ENCODE data around the gene ADGRG3. TPM values are rescaled to one million over a fixed set of nuclear protein-coding genes. Genes with fewer than 3 reads are reported as not detected.
"Not testable (repeated sequence)": the region's sequence is repeated elsewhere in the genome, so short reads cannot be mapped to it uniquely, and the experiment has no call there.

ADGRG3 gene
- total and polyA plus RNA-seq, 4 donors: 0.06 to 3.6 (median 0.26) TPM

DNA sequence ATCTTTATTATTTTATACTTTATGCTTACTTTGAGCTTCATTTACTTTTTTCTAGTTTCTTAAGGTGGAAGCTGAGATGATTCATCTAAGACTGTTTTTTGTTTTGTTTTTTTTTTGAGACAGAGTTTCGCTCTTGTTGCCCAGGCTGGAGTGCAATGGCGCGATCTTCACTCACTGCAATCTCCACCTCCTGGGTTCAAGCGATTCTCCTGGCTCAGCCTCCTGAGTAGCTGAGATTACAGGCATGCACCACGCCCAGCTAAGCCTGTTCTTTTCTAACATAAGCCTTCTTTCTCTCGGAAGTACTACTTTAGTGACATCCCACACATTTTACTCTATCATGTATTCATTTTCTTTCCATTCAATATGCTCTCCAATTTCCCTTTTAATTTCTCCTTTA is 44.5 kb downstream of the ADGRG3 start:
- 91% methylated on average over 5 of the region's 6 CpGs for WGBS (ENCODE audit: insufficient coverage)
- H3K36me3 ChIP-seq (ENCODE audit: control insufficient read depth, insufficient read depth, low read length); H3K4me3 ChIP-seq (ENCODE audit: low read depth, low read length); H3K4me1 ChIP-seq (ENCODE audit: control insufficient read depth, insufficient read depth, low read length); H3K27me3 ChIP-seq (ENCODE audit: control insufficient read depth, insufficient read depth, low read length); H3K9me3 ChIP-seq (ENCODE audit: control insufficient read depth, insufficient read depth, low read length); DNase-seq (ENCODE audit: low read depth in 4 of 6, low spot score in 6 of 6); H3K27ac ChIP-seq (ENCODE audit: low read depth, low read length): not testable (repeated sequence)

DNA sequence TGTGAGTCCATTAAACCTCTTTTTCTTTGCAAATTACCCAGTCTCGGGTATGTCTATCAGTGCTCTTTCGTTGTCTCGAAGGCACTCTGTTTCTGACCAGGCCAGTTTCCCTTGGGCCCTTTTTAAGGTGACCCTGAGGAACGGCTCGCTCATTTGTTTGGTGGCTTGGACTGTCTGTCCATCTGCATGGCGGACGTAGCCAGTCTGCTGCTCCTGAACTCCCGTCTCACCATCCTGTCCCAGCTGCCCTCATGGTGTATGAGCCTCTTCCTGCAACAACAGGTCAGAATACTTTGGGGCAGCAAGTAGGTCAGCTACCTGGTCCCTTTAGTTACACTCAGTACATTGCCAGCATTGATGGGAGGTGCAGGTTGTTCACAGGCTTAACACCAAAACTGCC is 45.5 kb downstream of the ADGRG3 start:
- no peak overlapping the region for H3K4me3 ChIP-seq (ENCODE audit: low read depth, low read length)
- 96% methylated on average over 8 of the region's 8 CpGs for WGBS (ENCODE audit: insufficient coverage)
- no peaks in the 10 kb centered on the region for H3K4me1 ChIP-seq (ENCODE audit: control insufficient read depth, insufficient read depth, low read length)
- DNase-seq (ENCODE audit: low read depth in 4 of 6, low spot score in 6 of 6): no peak
- H3K9me3 ChIP-seq (ENCODE audit: control insufficient read depth, insufficient read depth, low read length): no peaks in the 10 kb centered on the region
- H3K27me3 ChIP-seq (ENCODE audit: control insufficient read depth, insufficient read depth, low read length): no peaks in the 10 kb centered on the region
- no peaks in the 10 kb centered on the region for H3K36me3 ChIP-seq (ENCODE audit: control insufficient read depth, insufficient read depth, low read length)
- H3K27ac ChIP-seq (ENCODE audit: low read depth, low read length): no peak overlapping the region

DNA sequence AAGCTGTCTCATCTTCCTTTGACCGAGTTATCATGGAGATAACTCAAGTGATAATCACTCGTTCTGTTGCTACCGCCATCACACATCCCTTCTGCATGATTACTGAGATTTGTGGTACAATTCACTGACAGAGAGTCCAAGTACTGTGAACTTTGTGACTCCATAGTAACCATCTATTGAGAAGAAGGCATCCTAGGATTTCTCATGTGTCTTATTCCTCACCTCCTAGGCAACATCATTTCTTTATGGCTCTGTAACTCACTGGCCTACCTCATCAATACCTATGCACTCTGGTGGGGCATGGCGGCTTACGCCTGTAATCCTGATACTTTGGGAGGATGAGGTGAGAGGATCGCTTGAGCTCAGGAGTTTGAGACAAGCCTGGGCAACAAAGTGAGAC is 45.9 kb downstream of the ADGRG3 start:
- no peaks in the 10 kb centered on the region for H3K27me3 ChIP-seq (ENCODE audit: control insufficient read depth, insufficient read depth, low read length)
- H3K36me3 ChIP-seq (ENCODE audit: control insufficient read depth, insufficient read depth, low read length): no peaks in the 10 kb centered on the region
- H3K4me3 ChIP-seq (ENCODE audit: low read depth, low read length): no peak overlapping the region
- no peak overlapping the region for H3K27ac ChIP-seq (ENCODE audit: low read depth, low read length)
- WGBS (ENCODE audit: insufficient coverage): 89% methylated on average over 3 of the region's 6 CpGs
- H3K4me1 ChIP-seq (ENCODE audit: control insufficient read depth, insufficient read depth, low read length): no peaks in the 10 kb centered on the region
- no peak for DNase-seq (ENCODE audit: low read depth in 4 of 6, low spot score in 6 of 6)
- no peaks in the 10 kb centered on the region for H3K9me3 ChIP-seq (ENCODE audit: control insufficient read depth, insufficient read depth, low read length)

DNA sequence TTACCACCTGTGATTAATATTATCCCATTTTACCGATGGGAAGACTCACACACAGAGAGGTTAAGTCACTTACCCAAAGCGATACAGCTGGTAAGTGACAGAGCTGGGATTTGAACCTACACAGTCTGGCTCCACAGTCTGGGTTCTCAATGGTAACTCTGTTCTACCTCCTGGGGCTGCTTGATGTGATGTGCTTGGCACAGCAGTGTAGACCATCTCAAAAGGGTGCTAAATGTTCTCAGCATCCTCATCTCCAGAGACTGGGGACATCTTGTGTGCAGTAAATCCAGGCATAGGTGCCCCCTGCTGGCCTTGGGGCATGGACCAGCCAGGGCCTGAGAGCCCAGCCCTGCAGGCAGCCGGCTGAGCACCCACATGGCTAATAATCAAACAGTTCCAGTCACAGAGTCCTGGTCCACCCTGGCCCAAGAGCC is 52.1 kb downstream of the ADGRG3 start:
- Histone ChIP-seq H3K27me3 (ENCODE audit: control insufficient read depth, insufficient read depth, low read length) (no peaks in the 10 kb centered on the region), H3K27ac (ENCODE audit: low read depth, low read length) (no peak overlapping the region), H3K4me3 (ENCODE audit: low read depth, low read length) (no peak overlapping the region), H3K9me3 (ENCODE audit: control insufficient read depth, insufficient read depth, low read length) (no peaks in the 10 kb centered on the region), H3K36me3 (ENCODE audit: control insufficient read depth, insufficient read depth, low read length) (peaks cover 3% of the 10 kb centered on the region), H3K4me1 (ENCODE audit: control insufficient read depth, insufficient read depth, low read length) (no peaks in the 10 kb centered on the region)
- WGBS (ENCODE audit: insufficient coverage): 72% methylated on average over 3 of the region's 3 CpGs
- peak in 2 of 6 donors; percentile 49 to 50 for DNase-seq (ENCODE audit: low read depth in 4 of 6, low spot score in 6 of 6)

DNA sequence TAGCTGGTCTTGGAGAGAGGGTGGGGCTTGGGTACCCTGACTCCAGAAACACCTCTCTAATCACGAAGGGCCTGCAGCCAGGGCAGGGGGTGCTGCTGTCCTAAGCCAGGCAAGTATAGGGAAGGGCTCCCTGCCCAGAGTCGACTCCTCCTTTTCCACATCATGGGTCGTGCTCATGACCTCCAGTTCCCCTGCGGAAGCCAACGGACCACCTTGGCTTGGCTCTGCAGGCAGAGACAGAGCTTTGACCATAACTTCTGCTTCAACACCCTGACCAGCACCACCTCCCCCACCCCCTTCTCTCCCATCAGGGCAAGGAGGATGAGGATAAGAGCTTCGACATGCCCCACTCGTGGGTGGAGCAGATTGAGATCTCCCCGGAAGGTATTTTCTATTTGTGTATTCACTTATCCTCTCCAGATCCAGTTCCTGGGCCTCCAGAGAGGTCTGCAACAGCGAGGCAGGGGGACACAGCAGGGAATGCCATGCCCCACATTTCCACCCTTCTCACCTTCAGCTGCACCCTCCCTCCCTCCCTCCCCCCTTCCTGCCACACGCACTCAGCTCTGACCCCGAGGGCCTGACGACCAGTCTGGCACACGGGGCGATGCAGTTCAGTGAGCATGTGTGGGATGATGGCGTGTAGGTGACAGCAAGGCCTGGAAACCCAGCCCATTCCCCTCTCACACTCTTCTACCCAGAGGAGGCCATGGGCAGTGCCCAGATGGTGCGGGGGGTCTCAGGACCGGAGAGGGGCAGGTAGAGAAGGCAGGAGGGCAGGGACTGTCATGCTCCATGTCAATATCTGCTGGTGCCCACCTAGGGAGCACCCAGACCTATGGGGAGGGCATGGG is 53.5 kb downstream of the ADGRG3 start:
- no peaks in the 10 kb centered on the region for H3K9me3 ChIP-seq (ENCODE audit: control insufficient read depth, insufficient read depth, low read length)
- no peaks in the 10 kb centered on the region for H3K4me1 ChIP-seq (ENCODE audit: control insufficient read depth, insufficient read depth, low read length)
- H3K27me3 ChIP-seq (ENCODE audit: control insufficient read depth, insufficient read depth, low read length): no peaks in the 10 kb centered on the region
- no peak overlapping the region for H3K27ac ChIP-seq (ENCODE audit: low read depth, low read length)
- no peak for DNase-seq (ENCODE audit: low read depth in 4 of 6, low spot score in 6 of 6)
- WGBS (ENCODE audit: insufficient coverage): 86% methylated on average over 8 of the region's 17 CpGs
- peaks cover 3% of the 10 kb centered on the region for H3K36me3 ChIP-seq (ENCODE audit: control insufficient read depth, insufficient read depth, low read length)
- H3K4me3 ChIP-seq (ENCODE audit: low read depth, low read length): no peak overlapping the region

GRCh38 chr16:57722210-57722499 is 54.0 kb downstream of the ADGRG3 start:
- WGBS (ENCODE audit: insufficient coverage): 100% methylated on average over 2 of the region's 2 CpGs
- Histone ChIP-seq H3K4me3 (ENCODE audit: low read depth, low read length) (no peak overlapping the region), H3K36me3 (ENCODE audit: control insufficient read depth, insufficient read depth, low read length) (peaks cover 3% of the 10 kb centered on the region), H3K27me3 (ENCODE audit: control insufficient read depth, insufficient read depth, low read length) (no peaks in the 10 kb centered on the region), H3K27ac (ENCODE audit: low read depth, low read length) (no peak overlapping the region), H3K9me3 (ENCODE audit: control insufficient read depth, insufficient read depth, low read length) (no peaks in the 10 kb centered on the region), H3K4me1 (ENCODE audit: control insufficient read depth, insufficient read depth, low read length) (no peaks in the 10 kb centered on the region)
- DNase-seq (ENCODE audit: low read depth in 4 of 6, low spot score in 6 of 6): no peak

DNA sequence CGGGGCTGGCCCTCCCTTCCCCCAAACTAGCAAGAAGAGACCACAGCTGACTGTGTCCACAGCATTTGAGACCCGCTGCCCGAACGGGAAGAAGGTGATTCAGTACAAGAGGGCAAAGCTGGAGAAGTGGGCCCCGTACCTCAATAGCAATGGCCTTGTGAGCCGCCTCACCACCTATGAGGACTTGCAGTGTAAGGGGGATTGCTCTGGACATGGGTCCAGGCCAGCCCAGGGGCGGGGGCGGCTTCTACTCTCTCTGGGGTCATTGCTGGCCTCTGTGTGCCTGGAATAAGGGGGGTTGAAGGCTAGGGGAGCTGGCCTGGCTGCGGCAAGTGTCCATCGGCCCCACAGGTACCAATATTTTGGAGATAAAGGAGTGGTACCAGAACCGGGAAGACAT is 54.5 kb downstream of the ADGRG3 start:
- H3K36me3 ChIP-seq (ENCODE audit: control insufficient read depth, insufficient read depth, low read length): peaks cover 3% of the 10 kb centered on the region
- WGBS (ENCODE audit: insufficient coverage): 82% methylated on average over 8 of the region's 11 CpGs

DNA sequence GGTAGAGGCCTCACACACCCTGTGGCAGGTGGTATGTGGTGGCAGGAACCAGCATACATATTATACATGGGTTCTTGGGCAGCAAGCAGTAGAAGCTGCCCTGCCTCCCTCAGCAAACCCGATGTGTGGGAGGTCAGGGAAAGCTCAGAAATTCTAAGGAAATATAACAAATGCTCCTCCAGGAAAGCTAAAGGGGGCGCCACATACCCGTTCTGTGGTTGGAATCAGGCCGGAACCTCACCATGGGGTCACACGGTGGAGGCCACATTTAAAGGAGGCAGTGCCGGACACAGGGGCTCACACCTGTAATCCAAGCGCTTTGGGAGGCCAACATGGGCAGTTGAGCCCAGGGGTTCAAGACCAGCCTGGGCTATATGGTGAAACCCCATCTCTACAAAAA is 55.1 kb downstream of the ADGRG3 start:
- WGBS (ENCODE audit: insufficient coverage): 76% methylated on average over 6 of the region's 7 CpGs
- H3K36me3 ChIP-seq (ENCODE audit: control insufficient read depth, insufficient read depth, low read length): peaks cover 3% of the 10 kb centered on the region
- no peak overlapping the region for H3K27ac ChIP-seq (ENCODE audit: low read depth, low read length)
- no peaks in the 10 kb centered on the region for H3K27me3 ChIP-seq (ENCODE audit: control insufficient read depth, insufficient read depth, low read length)
- H3K4me3 ChIP-seq (ENCODE audit: low read depth, low read length): no peak overlapping the region
- no peaks in the 10 kb centered on the region for H3K4me1 ChIP-seq (ENCODE audit: control insufficient read depth, insufficient read depth, low read length)
- H3K9me3 ChIP-seq (ENCODE audit: control insufficient read depth, insufficient read depth, low read length): no peaks in the 10 kb centered on the region
- DNase-seq (ENCODE audit: low read depth in 4 of 6, low spot score in 6 of 6): no peak

More for the DNA sequence above, 54.5 kb downstream of the ADGRG3 start:
- no peaks in the 10 kb centered on the region for H3K9me3 ChIP-seq (ENCODE audit: control insufficient read depth, insufficient read depth, low read length)
- no peak overlapping the region for H3K27ac ChIP-seq (ENCODE audit: low read depth, low read length)
- DNase-seq (ENCODE audit: low read depth in 4 of 6, low spot score in 6 of 6): no peak
- H3K4me1 ChIP-seq (ENCODE audit: control insufficient read depth, insufficient read depth, low read length): no peaks in the 10 kb centered on the region
- no peak overlapping the region for H3K4me3 ChIP-seq (ENCODE audit: low read depth, low read length)
- H3K27me3 ChIP-seq (ENCODE audit: control insufficient read depth, insufficient read depth, low read length): no peaks in the 10 kb centered on the region

DNA sequence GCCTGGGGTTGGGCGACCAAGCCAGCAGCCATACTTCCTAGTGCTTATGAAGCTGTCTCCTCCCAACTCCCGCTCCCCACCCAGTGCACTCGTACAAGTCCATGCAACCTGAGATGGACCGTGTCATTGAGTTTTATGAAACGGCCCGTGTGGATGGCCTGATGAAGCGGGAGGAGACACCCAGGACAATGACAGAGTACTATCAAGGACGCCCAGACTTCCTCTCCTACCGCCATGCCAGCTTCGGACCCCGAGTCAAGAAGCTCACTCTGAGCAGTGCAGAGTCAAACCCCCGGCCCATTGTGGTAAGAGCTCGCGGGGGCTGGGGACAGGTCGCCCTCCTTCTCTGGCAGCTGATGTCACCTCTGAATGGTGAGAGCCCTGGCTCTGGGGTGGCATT is 56.4 kb downstream of the ADGRG3 start:
- Histone ChIP-seq H3K27me3 (ENCODE audit: control insufficient read depth, insufficient read depth, low read length) (no peaks in the 10 kb centered on the region), H3K9me3 (ENCODE audit: control insufficient read depth, insufficient read depth, low read length) (no peaks in the 10 kb centered on the region), H3K4me1 (ENCODE audit: control insufficient read depth, insufficient read depth, low read length) (no peaks in the 10 kb centered on the region), H3K4me3 (ENCODE audit: low read depth, low read length) (no peak overlapping the region), H3K36me3 (ENCODE audit: control insufficient read depth, insufficient read depth, low read length) (peaks cover 3% of the 10 kb centered on the region), H3K27ac (ENCODE audit: low read depth, low read length) (no peak overlapping the region)
- no peak for DNase-seq (ENCODE audit: low read depth in 4 of 6, low spot score in 6 of 6)
- WGBS (ENCODE audit: insufficient coverage): 77% methylated on average over 9 of the region's 15 CpGs

DNA sequence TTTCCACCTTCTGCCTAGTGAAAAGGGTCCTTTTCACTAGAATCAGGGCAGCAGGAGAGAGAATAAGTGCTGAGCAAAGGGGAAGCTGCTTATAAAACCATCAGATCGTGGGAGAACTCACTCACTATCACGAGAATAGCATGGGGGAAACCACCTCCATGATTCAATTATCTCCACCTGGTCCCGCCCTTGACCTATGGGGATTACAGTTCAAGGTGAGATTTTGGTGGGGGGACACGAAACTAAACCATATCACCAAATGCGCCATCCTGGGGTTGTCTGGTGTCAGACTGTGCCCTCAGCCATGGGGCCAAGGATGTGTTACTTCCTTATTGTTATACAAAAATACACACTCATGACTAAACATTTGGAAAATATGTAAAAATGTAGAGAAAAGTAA is 57.0 kb downstream of the ADGRG3 start:
- no CpG with 5 or more reads among the region's 5 CpGs for WGBS (ENCODE audit: insufficient coverage)

More for the DNA sequence above, 57.0 kb downstream of the ADGRG3 start:
- H3K27ac ChIP-seq (ENCODE audit: low read depth, low read length): no peak overlapping the region
- H3K4me1 ChIP-seq (ENCODE audit: control insufficient read depth, insufficient read depth, low read length): no peaks in the 10 kb centered on the region
- H3K36me3 ChIP-seq (ENCODE audit: control insufficient read depth, insufficient read depth, low read length): peaks cover 3% of the 10 kb centered on the region
- no peaks in the 10 kb centered on the region for H3K27me3 ChIP-seq (ENCODE audit: control insufficient read depth, insufficient read depth, low read length)
- H3K4me3 ChIP-seq (ENCODE audit: low read depth, low read length): no peak overlapping the region
- H3K9me3 ChIP-seq (ENCODE audit: control insufficient read depth, insufficient read depth, low read length): no peaks in the 10 kb centered on the region
- no peak for DNase-seq (ENCODE audit: low read depth in 4 of 6, low spot score in 6 of 6)

Data from spinal cord (tissue), 10 donors.